Loucy (cell line): ENCODE measurements around the gene PPP1R12B.
"Not testable (repeated sequence)": the region's sequence is repeated elsewhere in the genome, so short reads cannot be mapped to it uniquely, and the experiment has no call there.

Experiments
- EZH2phosphoT487 ChIP-seq: fragments of 200-600 bp; IDR thresholded peaks from 2 replicates; pipeline ENCODE4 v1.6.1; 2018; ENCODE audit warnings: antibody characterized with exemption, mild to moderate bottlenecking, moderate library complexity, borderline replicate concordance
- TF ChIP-seq, protein P1 (sequence below): fragments of 200-600 bp; sonication (generic); conservative IDR thresholded peaks from 2 replicates; pipeline ENCODE4 v1.5.1; 2014; ENCODE audit warnings: mild to moderate bottlenecking, antibody characterized with exemption, low read length

DNA sequence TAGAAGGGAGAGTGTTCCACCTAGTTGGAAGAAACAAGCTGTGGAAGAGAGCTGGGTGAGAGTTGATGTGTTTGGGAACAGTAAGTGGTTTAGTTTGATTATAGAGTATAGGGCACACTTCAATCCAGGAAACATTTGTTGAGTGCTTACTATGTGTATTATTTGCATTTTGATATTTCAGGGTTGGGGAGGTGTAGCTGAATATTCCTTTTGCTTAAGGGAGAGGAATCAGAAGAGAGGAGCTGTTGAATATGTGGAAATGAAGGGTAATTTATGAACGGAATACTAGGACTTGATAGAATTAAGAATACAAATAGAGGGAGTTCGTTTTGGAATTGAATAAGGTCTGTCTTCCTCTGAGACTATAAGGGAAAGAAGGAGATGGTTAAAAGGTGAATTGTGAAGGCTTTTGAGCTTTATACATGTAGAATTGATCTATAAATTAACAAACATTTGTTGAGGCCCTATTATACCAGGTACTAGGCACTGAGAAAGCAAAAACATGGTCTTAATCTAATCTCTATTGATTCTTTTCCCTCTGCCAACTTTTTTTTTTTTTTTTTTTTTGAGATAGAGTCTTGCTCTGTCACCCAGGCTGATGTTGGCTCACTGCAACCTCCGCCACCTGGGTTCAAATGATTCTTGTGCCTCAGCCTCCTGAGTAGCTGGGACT lies 72.1 kb downstream of the PPP1R12B start:
- TF ChIP-seq, protein P1, sequence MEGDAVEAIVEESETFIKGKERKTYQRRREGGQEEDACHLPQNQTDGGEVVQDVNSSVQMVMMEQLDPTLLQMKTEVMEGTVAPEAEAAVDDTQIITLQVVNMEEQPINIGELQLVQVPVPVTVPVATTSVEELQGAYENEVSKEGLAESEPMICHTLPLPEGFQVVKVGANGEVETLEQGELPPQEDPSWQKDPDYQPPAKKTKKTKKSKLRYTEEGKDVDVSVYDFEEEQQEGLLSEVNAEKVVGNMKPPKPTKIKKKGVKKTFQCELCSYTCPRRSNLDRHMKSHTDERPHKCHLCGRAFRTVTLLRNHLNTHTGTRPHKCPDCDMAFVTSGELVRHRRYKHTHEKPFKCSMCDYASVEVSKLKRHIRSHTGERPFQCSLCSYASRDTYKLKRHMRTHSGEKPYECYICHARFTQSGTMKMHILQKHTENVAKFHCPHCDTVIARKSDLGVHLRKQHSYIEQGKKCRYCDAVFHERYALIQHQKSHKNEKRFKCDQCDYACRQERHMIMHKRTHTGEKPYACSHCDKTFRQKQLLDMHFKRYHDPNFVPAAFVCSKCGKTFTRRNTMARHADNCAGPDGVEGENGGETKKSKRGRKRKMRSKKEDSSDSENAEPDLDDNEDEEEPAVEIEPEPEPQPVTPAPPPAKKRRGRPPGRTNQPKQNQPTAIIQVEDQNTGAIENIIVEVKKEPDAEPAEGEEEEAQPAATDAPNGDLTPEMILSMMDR: not testable (repeated sequence)
- TF ChIP-seq EZH2phosphoT487: not testable (repeated sequence)
